A673 (cell line): ENCODE measurements around the gene PIGA. TPM values are rescaled to one million over a fixed set of nuclear protein-coding genes. Genes with fewer than 3 reads are reported as not detected.

ENCODE experiments used
- BruUV-seq: library from RNA; stranded (reverse); fragments of 400-500 nt; replicated peaks from 2 replicates; lab custom pipeline; 2021; lab: Mats Ljungman, UMichigan
- CTCF ChIA-PET: fragments of 300-600 bp; sonication (Branson Sonifier 250); formaldehyde crosslinking; loops from one replicate; lab custom pipeline; 2022; ENCODE audit warnings: antibody characterized with exemption; lab: Charles Lee
- POLR2A ChIA-PET: fragments of 300-600 bp; sonication (Branson Sonifier 250); formaldehyde crosslinking; loops from one replicate; lab custom pipeline; 2022; ENCODE audit warnings: antibody characterized with exemption; ENCODE audit not compliant: low non-redundant PET; lab: Charles Lee
- DNase-seq: peaks from one replicate; pipeline ENCODE4 v3.0.0-alpha.2; 2015; ENCODE audit warnings: low spot score
- H3K27ac ChIP-seq: fragments of 200-600 bp; sonication (generic); 2 replicates; pipeline ENCODE4 v1.5.1; 2016; ENCODE audit warnings: mixed run types, low read depth, mild to moderate bottlenecking, mixed read lengths, antibody characterized with exemption, low read length; ENCODE audit not compliant: poor library complexity, severe bottlenecking
- H3K27me3 ChIP-seq: fragments of 200-600 bp; sonication (generic); replicated peaks from 2 replicates; pipeline ENCODE4 v1.6.1; 2017; ENCODE audit warnings: mixed run types, low read depth, mild to moderate bottlenecking, mixed read lengths, antibody characterized with exemption, low read length; ENCODE audit not compliant: insufficient read depth, poor library complexity
- H3K36me3 ChIP-seq: fragments of 200-600 bp; sonication (generic); 2 replicates; pipeline ENCODE4 v1.6.1; 2016; ENCODE audit warnings: mixed run types, mild to moderate bottlenecking, mixed read lengths, antibody characterized with exemption, low read length; ENCODE audit not compliant: insufficient read depth, poor library complexity, severe bottlenecking
- H3K4me1 ChIP-seq: fragments of 200-600 bp; sonication (generic); 2 replicates; pipeline ENCODE4 v1.6.1; 2017; ENCODE audit warnings: mixed run types, mild to moderate bottlenecking, mixed read lengths, antibody characterized with exemption, low read length; ENCODE audit not compliant: insufficient read depth, poor library complexity, severe bottlenecking
- H3K4me3 ChIP-seq: fragments of 200-600 bp; sonication (generic); 2 replicates; pipeline ENCODE4 v1.5.1; 2016; ENCODE audit warnings: low read depth, mixed run types, mild to moderate bottlenecking, mixed read lengths, low read length; ENCODE audit not compliant: poor library complexity, severe bottlenecking
- H3K9me3 ChIP-seq: fragments of 200-600 bp; sonication (generic); 2 replicates; pipeline ENCODE4 v1.6.1; 2016; ENCODE audit warnings: mixed run types, low read depth, mild to moderate bottlenecking, mixed read lengths, antibody characterized with exemption, low read length; ENCODE audit not compliant: poor library complexity, severe bottlenecking
- CTCF ChIP-seq: fragments of 300-800, 200-600 bp; sonication (generic); conservative IDR thresholded peaks from 2 replicates; pipeline ENCODE4 v1.5.1; 2017; ENCODE audit warnings: low read depth, mild to moderate bottlenecking, antibody characterized with exemption, low read length, moderate library complexity, mixed read lengths
- EZH2 ChIP-seq: fragments of 200-600 bp; sonication (generic); IDR thresholded peaks from 2 replicates; pipeline ENCODE4 v1.6.1; 2017; ENCODE audit warnings: borderline replicate concordance, low read depth, mild to moderate bottlenecking, mixed read lengths, antibody characterized with exemption, low read length; ENCODE audit not compliant: poor library complexity, severe bottlenecking
- intact Hi-C: fragments of 100-400 bp; cut with micrococcal nuclease; formaldehyde crosslinking; loops from one replicate; pipeline ENCODE4 v1.10.0; 2022; ENCODE audit not compliant: unreplicated experiment
- total RNA-seq: library from RNA; stranded (reverse); gene quantifications from 2 replicates; pipeline ENCODE4 v1.2.3, GENCODE V29; 2021

Gene PIGA
- total RNA-seq, 1 experiment from 2014 or later = 17.4 TPM

DNA sequence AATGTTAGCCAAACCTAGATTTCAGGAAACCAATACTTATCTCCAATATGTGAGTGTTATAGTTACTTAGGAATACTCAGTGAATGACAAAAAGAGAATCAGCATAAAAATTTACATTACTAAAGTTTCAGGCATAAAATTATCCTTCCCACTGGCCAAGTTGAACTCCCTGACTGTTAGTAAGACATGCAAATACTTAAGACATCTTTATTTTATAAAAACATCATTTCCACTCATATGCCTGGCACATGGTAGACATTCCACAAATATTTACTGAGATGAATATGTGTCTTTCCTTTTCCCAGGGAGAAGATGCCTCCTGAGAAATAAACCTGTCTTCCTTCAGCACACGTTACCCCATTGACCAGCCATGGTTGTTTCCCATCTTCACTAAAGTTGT is 41.6 kb upstream of the PIGA start:
- ChIA-PET CTCF (no interaction called here), POLR2A (no interaction called here)
- no peaks in the 10 kb centered on the region for H3K4me1 ChIP-seq
- H3K4me3 ChIP-seq = no peak overlapping the region
- no peaks in the 10 kb centered on the region for H3K36me3 ChIP-seq
- intact Hi-C loops = no loop called here
- no peak for TF ChIP-seq EZH2
- no peak for TF ChIP-seq CTCF
- H3K9me3 ChIP-seq = no peaks in the 10 kb centered on the region
- H3K27me3 ChIP-seq = no peaks in the 10 kb centered on the region
- BruUV-seq = no TSS peak
- DNase-seq = no peak
- no peak overlapping the region for H3K27ac ChIP-seq

- ChIA-PET POLR2A (no interaction called here), CTCF (no interaction called here)
- Histone ChIP-seq H3K4me1 (no peaks in the 10 kb centered on the region), H3K27me3 (no peaks in the 10 kb centered on the region), H3K36me3 (no peaks in the 10 kb centered on the region), H3K9me3 (no peaks in the 10 kb centered on the region), H3K4me3 (no peak overlapping the region), H3K27ac (no peak overlapping the region)
- intact Hi-C loops = no loop called here
- no peak for TF ChIP-seq CTCF
- TF ChIP-seq EZH2 = no peak
- no peak for DNase-seq
- no TSS peak for BruUV-seq
These were observed 38.7 kb upstream of the PIGA start for GRCh38 chrX:15373976-15374375.

- no peaks in the 10 kb centered on the region for H3K36me3 ChIP-seq
- intact Hi-C loops = no loop called here
- H3K27me3 ChIP-seq = peaks cover 8% of the 10 kb centered on the region
- no peak overlapping the region for H3K4me3 ChIP-seq
- H3K4me1 ChIP-seq = no peaks in the 10 kb centered on the region
- H3K27ac ChIP-seq = no peak overlapping the region
- no TSS peak for BruUV-seq
- TF ChIP-seq EZH2 = no peak
- DNase-seq = no peak
- ChIA-PET CTCF (no interaction called here), POLR2A (no interaction called here)
- H3K9me3 ChIP-seq = no peaks in the 10 kb centered on the region
These were observed 31.4 kb upstream of the PIGA start for GRCh38 chrX:15366506-15367352.
